ENCODE data around the gene AGBL4. TPM values are rescaled to one million over a fixed set of nuclear protein-coding genes. Genes with fewer than 3 reads are reported as not detected.

AGBL4 gene
- total RNA-seq, 4 donors from 2014 or later, result 0.44 to 1.5 (median 1.2) TPM; not detected in 1

DNA sequence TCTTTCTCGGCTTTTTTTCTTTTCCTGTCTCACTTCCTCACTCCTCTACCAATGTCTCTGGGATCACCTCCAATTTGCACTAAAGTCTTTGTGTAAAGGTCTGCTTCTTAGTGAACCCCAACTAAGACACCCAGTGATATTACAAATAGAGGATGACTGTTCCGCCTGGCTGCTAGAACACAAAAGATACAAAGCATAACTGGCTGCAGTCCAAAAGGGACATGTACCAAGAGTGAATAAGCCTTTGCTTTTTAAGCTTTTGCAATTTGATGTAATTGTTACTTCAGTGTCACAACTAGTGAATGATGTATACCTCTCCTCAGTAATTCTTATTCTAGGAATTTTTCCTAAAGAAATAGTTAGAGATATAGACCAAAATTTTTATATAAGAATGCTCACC lies 1164.3 kb downstream of the AGBL4 start:
- H3K27me3 ChIP-seq, result no peaks in the 10 kb centered on the region
- peaks cover 0 to 21% (median 5%) of the 10 kb centered on the region in 4 donors for H3K9me3 ChIP-seq
- 24 to 31% methylated on average over 2 of the region's 2 CpGs for WGBS, 2 donors
- no peak overlapping the region for H3K4me3 ChIP-seq
- DNase-seq (ENCODE audit: low spot score in 2 of 2), result no peak
- H3K4me1 ChIP-seq, result no peaks in the 10 kb centered on the region
- H3K36me3 ChIP-seq, result no peaks in the 10 kb centered on the region
- H3K27ac ChIP-seq, result no peak overlapping the region
- TF ChIP-seq EP300 (IDR thresholded peaks at IDR 0.05) (no peak), POLR2A (IDR thresholded peaks at IDR 0.05) (no peak)

DNA sequence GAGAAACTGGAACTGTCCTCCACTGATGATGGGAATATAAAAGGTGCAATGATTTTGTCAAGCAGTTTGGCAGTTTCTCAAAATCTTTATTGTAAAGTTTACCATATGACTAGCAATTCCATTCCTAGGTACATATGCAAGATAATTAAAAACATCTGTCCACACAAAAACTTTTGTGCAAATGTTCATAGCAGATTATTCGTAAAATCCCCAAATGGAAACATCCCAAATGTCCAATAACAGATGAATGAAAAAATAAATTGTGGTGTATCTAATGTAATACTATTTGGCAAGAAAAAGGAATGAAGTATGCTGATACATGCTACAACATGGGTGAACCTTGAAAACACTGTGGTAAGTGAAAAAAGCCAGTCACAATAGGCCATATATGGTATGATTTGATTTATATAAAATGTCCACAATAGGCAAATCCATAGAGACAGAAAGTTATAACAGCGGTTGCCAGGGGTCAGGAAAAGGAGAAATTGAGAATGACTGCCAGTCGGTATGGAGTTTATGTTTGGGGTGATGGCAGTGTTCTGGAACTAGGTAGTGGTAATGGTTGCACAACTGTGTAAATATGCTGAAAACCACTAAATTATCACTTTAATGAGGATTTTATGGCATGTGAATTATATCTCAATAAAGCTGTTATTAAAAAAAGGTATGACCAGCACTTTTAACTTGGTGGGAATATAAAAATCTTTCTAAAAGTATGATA lies 1165.4 kb downstream of the AGBL4 start:
- TF ChIP-seq POLR2A (IDR thresholded peaks at IDR 0.05), result no peak
- TF ChIP-seq, protein P1, sequence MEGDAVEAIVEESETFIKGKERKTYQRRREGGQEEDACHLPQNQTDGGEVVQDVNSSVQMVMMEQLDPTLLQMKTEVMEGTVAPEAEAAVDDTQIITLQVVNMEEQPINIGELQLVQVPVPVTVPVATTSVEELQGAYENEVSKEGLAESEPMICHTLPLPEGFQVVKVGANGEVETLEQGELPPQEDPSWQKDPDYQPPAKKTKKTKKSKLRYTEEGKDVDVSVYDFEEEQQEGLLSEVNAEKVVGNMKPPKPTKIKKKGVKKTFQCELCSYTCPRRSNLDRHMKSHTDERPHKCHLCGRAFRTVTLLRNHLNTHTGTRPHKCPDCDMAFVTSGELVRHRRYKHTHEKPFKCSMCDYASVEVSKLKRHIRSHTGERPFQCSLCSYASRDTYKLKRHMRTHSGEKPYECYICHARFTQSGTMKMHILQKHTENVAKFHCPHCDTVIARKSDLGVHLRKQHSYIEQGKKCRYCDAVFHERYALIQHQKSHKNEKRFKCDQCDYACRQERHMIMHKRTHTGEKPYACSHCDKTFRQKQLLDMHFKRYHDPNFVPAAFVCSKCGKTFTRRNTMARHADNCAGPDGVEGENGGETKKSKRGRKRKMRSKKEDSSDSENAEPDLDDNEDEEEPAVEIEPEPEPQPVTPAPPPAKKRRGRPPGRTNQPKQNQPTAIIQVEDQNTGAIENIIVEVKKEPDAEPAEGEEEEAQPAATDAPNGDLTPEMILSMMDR (IDR thresholded peaks at IDR 0.05), result no peak
- TF ChIP-seq EP300 (IDR thresholded peaks at IDR 0.05), result no peak
- no peaks in the 10 kb centered on the region for H3K36me3 ChIP-seq
- no peaks in the 10 kb centered on the region for H3K27me3 ChIP-seq
- WGBS, 2 donors, result 36 to 42% methylated on average over 3 of the region's 3 CpGs
- no peak for DNase-seq (ENCODE audit: low spot score in 2 of 2)
- peaks cover 0 to 21% (median 5%) of the 10 kb centered on the region in 4 donors for H3K9me3 ChIP-seq
- H3K4me3 ChIP-seq, result no peak overlapping the region
- H3K4me1 ChIP-seq, result no peaks in the 10 kb centered on the region
- no peak overlapping the region for H3K27ac ChIP-seq

DNA sequence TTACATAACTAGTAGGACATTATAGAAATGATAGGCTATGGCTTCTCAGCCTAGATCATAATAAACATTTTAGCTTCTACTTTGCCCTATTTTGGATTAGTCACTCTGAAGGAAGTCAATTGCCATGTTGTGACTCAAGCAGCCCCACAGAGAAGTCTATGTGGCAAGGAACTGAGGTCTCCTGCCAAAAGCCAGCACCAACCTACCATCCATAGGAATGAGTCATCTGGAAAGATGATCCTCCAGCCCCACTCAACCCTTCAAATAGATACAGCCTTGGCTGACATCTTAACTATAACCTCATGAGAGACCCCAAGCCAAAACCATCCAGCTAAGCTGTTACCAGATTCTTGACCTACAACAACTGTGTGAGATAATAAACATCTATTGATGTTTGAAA lies 1170.7 kb downstream of the AGBL4 start:
- Histone ChIP-seq H3K27me3 (no peaks in the 10 kb centered on the region), H3K36me3 (no peaks in the 10 kb centered on the region), H3K9me3 (no peaks in the 10 kb centered on the region), H3K4me1 (no peaks in the 10 kb centered on the region), H3K27ac (no peak overlapping the region), H3K4me3 (no peak overlapping the region)
- TF ChIP-seq, protein P1 (IDR thresholded peaks at IDR 0.05), result no peak
- no peak for TF ChIP-seq EP300 (IDR thresholded peaks at IDR 0.05)
- no peak for TF ChIP-seq POLR2A (IDR thresholded peaks at IDR 0.05)
- DNase-seq (ENCODE audit: low spot score in 2 of 2), result no peak

DNA sequence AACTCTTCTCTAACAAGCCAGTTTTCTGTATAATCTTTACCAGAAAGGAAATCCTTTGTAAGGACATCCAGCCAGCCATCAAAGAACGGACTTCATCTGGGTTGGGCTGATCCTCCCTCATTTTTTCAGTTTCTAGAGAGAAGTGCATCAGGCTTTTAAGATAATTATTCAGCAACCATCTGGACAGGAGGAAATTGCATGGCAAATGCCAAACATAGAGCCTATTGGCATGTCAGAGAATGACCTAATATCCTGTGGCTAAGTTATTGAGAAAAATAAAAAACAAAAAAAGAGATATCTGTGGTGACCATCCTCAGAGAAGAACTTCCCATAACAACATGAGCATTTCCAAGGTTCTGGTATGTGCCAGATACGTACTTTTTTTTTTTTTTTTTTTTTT lies 1172.1 kb downstream of the AGBL4 start:
- no peaks in the 10 kb centered on the region for H3K9me3 ChIP-seq
- no peak for TF ChIP-seq POLR2A (IDR thresholded peaks at IDR 0.05)
- TF ChIP-seq EP300 (IDR thresholded peaks at IDR 0.05), result no peak
- TF ChIP-seq, protein P1 (IDR thresholded peaks at IDR 0.05), result no peak
- no peak overlapping the region for H3K27ac ChIP-seq
- no peak overlapping the region for H3K4me3 ChIP-seq
- 34 to 55% methylated on average over 2 of the region's 2 CpGs for WGBS, 2 donors
- H3K36me3 ChIP-seq, result no peaks in the 10 kb centered on the region
- DNase-seq (ENCODE audit: low spot score in 2 of 2), result no peak
- H3K27me3 ChIP-seq, result no peaks in the 10 kb centered on the region
- no peaks in the 10 kb centered on the region for H3K4me1 ChIP-seq

DNA sequence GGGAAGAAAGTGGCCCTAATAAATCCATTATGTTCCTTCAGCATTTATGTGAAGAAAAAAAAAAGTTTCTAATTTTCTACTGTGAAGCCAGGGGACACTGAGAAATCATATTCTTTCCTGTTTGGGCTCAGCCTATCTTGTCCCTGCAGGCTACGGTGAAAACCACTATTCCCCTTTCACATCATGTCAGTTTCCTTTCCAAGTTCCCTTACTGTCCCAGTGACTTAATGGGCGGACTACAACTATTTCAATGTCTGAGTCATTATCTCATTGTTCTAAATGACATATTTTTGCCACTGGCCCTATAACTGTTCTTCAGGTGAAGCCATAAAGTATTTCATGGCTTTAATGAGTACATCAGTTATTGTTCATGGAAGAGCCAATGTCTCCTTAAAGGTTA lies 1175.7 kb downstream of the AGBL4 start:
- Histone ChIP-seq H3K36me3 (no peaks in the 10 kb centered on the region), H3K4me3 (no peak overlapping the region), H3K27ac (no peak overlapping the region), H3K27me3 (no peaks in the 10 kb centered on the region), H3K9me3 (no peaks in the 10 kb centered on the region), H3K4me1 (no peaks in the 10 kb centered on the region)
- DNase-seq (ENCODE audit: low spot score in 2 of 2), result no peak
- TF ChIP-seq POLR2A (IDR thresholded peaks at IDR 0.05), result no peak
- 67 to 72% methylated on average over 2 of the region's 2 CpGs for WGBS, 2 donors

DNA sequence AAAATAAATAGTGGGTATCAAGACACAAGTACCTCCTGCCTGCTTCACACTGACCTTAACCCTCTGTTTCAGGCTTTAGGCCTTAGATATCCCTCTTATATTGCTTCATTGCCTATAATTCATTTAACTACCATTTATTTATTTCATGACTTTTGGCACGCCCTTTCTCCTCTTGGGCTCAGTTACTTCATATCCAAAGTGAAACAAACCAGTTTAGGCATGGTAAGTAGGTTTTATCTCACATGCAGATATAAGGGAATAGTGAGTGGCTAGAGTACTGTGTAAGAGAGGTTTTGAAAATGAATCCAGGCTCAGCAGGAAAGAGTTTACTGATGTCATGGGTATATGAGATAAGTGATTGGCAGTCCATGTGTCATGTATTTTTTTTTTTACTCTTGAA lies 1177.3 kb downstream of the AGBL4 start:
- no peaks in the 10 kb centered on the region for H3K27me3 ChIP-seq

More for the DNA sequence above, 1177.3 kb downstream of the AGBL4 start:
- no peak for TF ChIP-seq POLR2A (IDR thresholded peaks at IDR 0.05)
- no peak for TF ChIP-seq EP300 (IDR thresholded peaks at IDR 0.05)
- TF ChIP-seq, protein P1 (IDR thresholded peaks at IDR 0.05), result no peak
- WGBS, 2 donors, result 89 to 100% methylated on average over 1 of the region's 1 CpG
- Histone ChIP-seq H3K9me3 (no peaks in the 10 kb centered on the region), H3K4me1 (no peaks in the 10 kb centered on the region), H3K4me3 (no peak overlapping the region), H3K36me3 (no peaks in the 10 kb centered on the region), H3K27ac (no peak overlapping the region)
- no peak for DNase-seq (ENCODE audit: low spot score in 2 of 2)
